GM19328 (cell line): Measurements from ENCODE around the gene KLHDC4.

Source experiments
- ATAC-seq: cut with Tn5 transposase; IDR thresholded peaks from one replicate; pipeline ENCODE4 v1.9.1; 2021; ENCODE audit warnings: mild to moderate bottlenecking, moderate library complexity; ENCODE audit not compliant: unreplicated experiment

Gene KLHDC4

GRCh38 chr16:87701505-87701921 is 64.3 kb downstream of the KLHDC4 start:
- ATAC-seq, result peak; percentile 11

GRCh38 chr16:87701078-87701460 is 64.7 kb downstream of the KLHDC4 start:
- no peak for ATAC-seq

GRCh38 chr16:87700406-87701077 is 65.2 kb downstream of the KLHDC4 start:
- ATAC-seq, result no peak

GRCh38 chr16:87698676-87699199 is 67.0 kb downstream of the KLHDC4 start:
- no peak for ATAC-seq

GRCh38 chr16:87698241-87698640 is 67.5 kb downstream of the KLHDC4 start:
- ATAC-seq, result no peak

GRCh38 chr16:87697792-87698191 is 68.0 kb downstream of the KLHDC4 start:
- ATAC-seq, result no peak

- ATAC-seq, result no peak
These were observed 68.5 kb downstream of the KLHDC4 start for GRCh38 chr16:87697256-87697655.

GRCh38 chr16:87696726-87697125 is 69.1 kb downstream of the KLHDC4 start:
- no peak for ATAC-seq

GRCh38 chr16:87695534-87695933 is 70.3 kb downstream of the KLHDC4 start:
- no peak for ATAC-seq

GRCh38 chr16:87694441-87695125 is 71.2 kb downstream of the KLHDC4 start:
- ATAC-seq, result no peak

- no peak for ATAC-seq
These were observed 72.0 kb downstream of the KLHDC4 start for GRCh38 chr16:87693827-87694226.

GRCh38 chr16:87692756-87693155 is 73.0 kb downstream of the KLHDC4 start:
- no peak for ATAC-seq

GRCh38 chr16:87692176-87692575 is 73.6 kb downstream of the KLHDC4 start:
- no peak for ATAC-seq

GRCh38 chr16:87691686-87692079 is 74.1 kb downstream of the KLHDC4 start:
- no peak for ATAC-seq

GRCh38 chr16:87690911-87691685 is 74.7 kb downstream of the KLHDC4 start:
- ATAC-seq, result no peak

GRCh38 chr16:87689956-87690465 is 75.8 kb downstream of the KLHDC4 start:
- ATAC-seq, result no peak

- ATAC-seq, result no peak
These were observed 76.6 kb downstream of the KLHDC4 start for GRCh38 chr16:87688876-87689815.

- no peak for ATAC-seq
These were observed 77.7 kb downstream of the KLHDC4 start for GRCh38 chr16:87687998-87688529.

GRCh38 chr16:87687126-87687910 is 78.5 kb downstream of the KLHDC4 start:
- no peak for ATAC-seq
